Skeletal muscle cell (primary cell): ENCODE data around the gene SP3.
A peak's percentile ranks its signal among the peaks of the same experiment; 100 is the strongest.

Experiments used
- DNase-seq: peaks from one replicate; pipeline ENCODE4 v3.0.0-alpha.2; 2010; ENCODE audit warnings: low read depth
- H3K4me3 ChIP-seq: 2 replicates; pipeline ENCODE4 v1.5.1; 2011; ENCODE audit warnings: low read depth, mild to moderate bottlenecking, control low read depth, low read length, moderate library complexity

The SP3 gene

GRCh38 chr2:173972636-173973035 lies 7.5 kb upstream of the SP3 start:
- DNase-seq: no peak
- H3K4me3 ChIP-seq: no peak overlapping the region

- H3K4me3 ChIP-seq: no peak overlapping the region
- DNase-seq: no peak
Measured at GRCh38 chr2:173972165-173972564, 7.0 kb upstream of the SP3 start.

GRCh38 chr2:173970516-173970924 lies 5.3 kb upstream of the SP3 start:
- no peak for DNase-seq
- H3K4me3 ChIP-seq: no peak overlapping the region

GRCh38 chr2:173969886-173970285 lies 4.7 kb upstream of the SP3 start:
- no peak for DNase-seq
- H3K4me3 ChIP-seq: no peak overlapping the region

GRCh38 chr2:173968551-173968950 lies 3.4 kb upstream of the SP3 start:
- no peak overlapping the region for H3K4me3 ChIP-seq

GRCh38 chr2:173966274-173967098 lies 1.3 kb upstream of the SP3 start:
- DNase-seq: no peak
- H3K4me3 ChIP-seq: peak overlapping the region; percentile 80

More at GRCh38 chr2:173968551-173968950, 3.4 kb upstream of the SP3 start:
- DNase-seq: no peak

GRCh38 chr2:173964565-173965371 lies 405 bp downstream of the SP3 start:
- peak; percentile 76 for DNase-seq
- H3K4me3 ChIP-seq: peak overlapping the region; percentile 80

GRCh38 chr2:173963817-173964564 lies 1.2 kb downstream of the SP3 start:
- H3K4me3 ChIP-seq: peak overlapping the region; percentile 80
- peak; percentile 61 for DNase-seq

- DNase-seq: no peak
Measured at GRCh38 chr2:173963323-173963816, 1.8 kb downstream of the SP3 start.

GRCh38 chr2:173962583-173963110 lies 2.5 kb downstream of the SP3 start:
- peak overlapping the region; percentile 80 for H3K4me3 ChIP-seq
- DNase-seq: no peak

More at GRCh38 chr2:173963323-173963816, 1.8 kb downstream of the SP3 start:
- H3K4me3 ChIP-seq: peak overlapping the region; percentile 80

- H3K4me3 ChIP-seq: peak overlapping the region; percentile 80
- DNase-seq: no peak
Measured at GRCh38 chr2:173962031-173962430, 3.1 kb downstream of the SP3 start.

GRCh38 chr2:173961346-173961705 lies 3.8 kb downstream of the SP3 start:
- DNase-seq: no peak
- H3K4me3 ChIP-seq: no peak overlapping the region

- no peak for DNase-seq
- no peak overlapping the region for H3K4me3 ChIP-seq
Measured at GRCh38 chr2:173959909-173960308, 5.3 kb downstream of the SP3 start.

- H3K4me3 ChIP-seq: no peak overlapping the region
- DNase-seq: no peak
Measured at GRCh38 chr2:173959358-173959884, 5.8 kb downstream of the SP3 start.

- DNase-seq: no peak
- H3K4me3 ChIP-seq: no peak overlapping the region
Measured at GRCh38 chr2:173958198-173958846, 6.9 kb downstream of the SP3 start.

GRCh38 chr2:173957517-173957916 lies 7.7 kb downstream of the SP3 start:
- H3K4me3 ChIP-seq: no peak overlapping the region
- DNase-seq: no peak

GRCh38 chr2:173956454-173956853 lies 8.7 kb downstream of the SP3 start:
- no peak for DNase-seq
- no peak overlapping the region for H3K4me3 ChIP-seq

GRCh38 chr2:173955867-173956266 lies 9.3 kb downstream of the SP3 start:
- H3K4me3 ChIP-seq: no peak overlapping the region
- DNase-seq: no peak

- DNase-seq: no peak
Measured at GRCh38 chr2:173955004-173955403, 10.2 kb downstream of the SP3 start.

More at GRCh38 chr2:173955004-173955403, 10.2 kb downstream of the SP3 start:
- H3K4me3 ChIP-seq: no peak overlapping the region
